HG02571 (cell line): ENCODE results near the gene TNFRSF4.
"Not testable (repeated sequence)": the region's sequence is repeated elsewhere in the genome, so short reads cannot be mapped to it uniquely, and the experiment has no call there.

Experiments used
- ATAC-seq: cut with Tn5 transposase; IDR thresholded peaks from one replicate; pipeline ENCODE4 v1.9.1; 2021; ENCODE audit warnings: mild to moderate bottlenecking, moderate library complexity; ENCODE audit not compliant: unreplicated experiment

TNFRSF4 gene

DNA sequence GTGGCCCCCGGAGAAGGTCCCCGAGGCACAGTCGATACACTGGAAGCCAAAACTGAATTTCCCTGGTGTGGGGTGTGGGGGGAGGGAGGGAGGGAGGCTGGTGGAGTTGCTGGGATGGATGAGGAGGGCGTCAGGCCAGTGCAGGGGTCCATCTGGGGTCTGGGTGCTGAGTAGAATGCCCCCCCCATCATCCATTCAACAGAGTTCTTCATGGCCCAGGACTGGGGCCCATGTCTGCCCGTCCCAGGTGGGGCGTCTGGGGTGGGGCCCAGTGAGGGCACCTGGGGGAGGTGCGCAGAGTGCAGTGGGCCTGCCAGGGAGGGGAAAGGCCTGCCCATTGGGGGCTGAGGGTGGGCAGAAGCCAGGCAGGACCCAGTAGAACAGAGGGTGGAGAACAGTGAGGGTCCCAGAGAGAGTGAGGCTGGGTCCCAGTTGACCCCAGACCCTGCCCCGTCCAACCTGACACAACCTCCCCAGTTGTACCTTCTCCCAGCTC lies 9.5 kb downstream of the TNFRSF4 start:
- ATAC-seq, result no peak

DNA sequence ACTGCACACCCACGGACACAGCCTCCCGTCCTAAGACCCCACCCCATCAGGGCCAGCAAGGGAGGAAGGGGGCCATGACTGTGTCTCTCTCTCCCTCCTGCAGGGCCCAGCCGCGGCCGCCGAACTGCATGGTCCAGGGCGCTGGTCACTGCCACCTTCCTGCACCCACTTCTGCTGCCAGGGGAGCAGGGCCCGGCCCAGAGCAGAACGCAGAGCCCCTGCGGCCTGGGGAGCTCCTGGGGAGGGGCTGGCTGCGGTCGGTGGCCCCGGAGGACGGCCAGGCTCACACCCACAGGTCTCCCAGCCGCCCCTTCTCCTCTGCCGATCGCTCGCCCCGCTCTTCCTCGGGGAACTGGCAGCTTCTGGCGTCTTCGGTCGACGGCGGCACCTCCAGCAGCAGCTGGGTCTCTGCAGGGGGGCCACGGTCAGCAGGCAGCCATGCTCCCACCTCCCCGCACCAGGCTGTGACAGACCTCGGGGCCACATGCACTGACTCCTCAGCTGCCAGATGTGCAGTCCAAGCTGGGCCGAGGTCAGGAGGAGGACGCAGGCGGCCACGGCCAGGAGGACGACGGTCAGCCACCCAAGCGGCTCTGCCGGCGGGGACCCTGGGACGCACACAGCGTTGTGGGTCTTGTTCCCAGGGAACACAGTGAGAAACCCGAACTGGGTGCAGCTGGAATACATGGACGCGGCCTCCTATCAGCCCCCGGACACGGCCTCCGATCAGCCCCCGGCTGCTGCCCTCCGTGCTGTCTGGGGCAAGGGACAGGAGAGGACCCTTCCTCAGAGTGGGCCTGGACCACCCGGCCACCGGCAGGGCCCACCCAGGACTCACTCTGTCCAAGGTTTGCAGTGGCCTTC lies 10.2 kb downstream of the TNFRSF4 start:
- ATAC-seq, result no peak

DNA sequence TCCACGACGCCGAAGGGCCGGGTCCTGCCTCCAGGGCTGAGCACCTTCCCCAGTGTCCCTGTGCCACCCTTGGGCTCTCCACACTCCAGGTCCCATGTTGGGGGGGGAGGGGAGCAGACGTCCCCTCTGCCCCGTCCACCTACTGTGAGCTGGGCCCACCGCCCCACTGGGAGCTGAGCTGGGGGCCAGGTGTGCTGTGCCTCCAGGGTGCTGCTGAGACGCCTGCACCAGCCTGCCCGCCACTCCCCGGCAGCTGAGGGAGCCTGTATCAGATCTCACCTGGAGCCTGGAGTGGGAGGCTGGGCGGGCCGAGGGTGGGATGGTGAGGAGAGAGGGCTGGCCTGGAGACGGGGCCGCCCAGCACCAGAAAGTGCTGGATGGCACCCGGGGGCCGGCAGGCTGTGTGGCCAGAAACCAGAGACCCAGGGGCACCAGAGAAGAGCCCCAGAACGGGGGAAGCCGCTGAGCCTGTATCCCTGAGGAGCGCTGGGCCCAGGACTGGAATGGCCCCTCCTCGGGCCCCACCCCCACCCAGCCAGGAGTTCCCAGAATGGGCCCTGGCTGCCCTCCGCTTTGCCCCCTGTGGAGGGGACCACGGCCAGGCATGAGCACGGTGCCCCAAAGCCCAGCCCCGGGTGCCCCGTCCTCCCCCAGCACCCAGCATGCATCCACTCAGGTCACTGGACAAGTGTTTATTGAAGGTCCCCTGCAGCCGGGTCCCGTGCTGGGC lies 11.0 kb downstream of the TNFRSF4 start:
- ATAC-seq, result no peak

DNA sequence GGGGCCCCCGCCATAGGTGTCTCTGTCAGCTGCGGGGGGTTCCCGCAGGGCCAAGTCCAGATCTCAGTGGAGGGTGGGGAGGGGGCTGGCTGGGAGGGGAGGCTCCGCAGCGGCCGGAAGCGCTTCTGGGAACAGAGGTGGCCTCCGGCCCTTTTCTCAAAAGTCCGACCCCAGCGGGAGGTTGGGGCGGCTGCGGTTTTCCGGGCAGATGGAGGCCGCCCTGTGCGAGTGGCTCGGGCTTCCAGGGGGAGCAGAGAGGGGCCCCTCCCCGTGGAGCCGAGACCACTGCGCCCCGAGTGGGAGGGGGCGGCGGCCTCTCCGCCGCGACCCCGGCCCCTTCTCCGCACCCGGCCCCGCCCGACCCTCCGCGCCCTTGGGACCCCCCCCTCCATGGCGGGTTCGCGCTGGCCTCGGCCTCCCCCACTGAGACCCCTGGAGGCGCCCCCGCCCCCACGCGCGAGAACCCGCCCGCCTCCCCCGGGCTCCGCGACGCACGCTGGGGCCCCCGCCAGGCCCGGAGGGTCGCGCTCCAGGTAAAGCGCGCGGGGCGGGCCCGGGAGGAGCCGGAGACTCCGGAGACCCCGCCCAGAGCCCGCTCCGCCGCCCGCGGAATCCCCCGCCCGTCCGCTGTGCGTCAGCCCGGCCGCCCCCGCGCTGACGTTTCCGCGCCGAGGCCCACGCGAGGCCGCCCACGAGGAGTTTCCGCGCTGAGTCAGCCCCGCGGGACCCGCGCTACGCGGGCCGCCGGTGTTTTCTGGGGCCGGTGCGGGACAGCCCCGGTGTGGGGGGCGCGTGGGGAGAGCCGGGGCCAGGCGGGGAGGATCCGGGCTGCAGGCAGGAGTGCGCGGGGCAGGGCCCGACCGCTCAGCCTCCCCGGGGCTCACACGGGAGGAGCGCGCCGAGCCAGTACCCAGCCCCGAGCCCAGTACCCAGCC lies 12.8 kb downstream of the TNFRSF4 start:
- no peak for ATAC-seq

DNA sequence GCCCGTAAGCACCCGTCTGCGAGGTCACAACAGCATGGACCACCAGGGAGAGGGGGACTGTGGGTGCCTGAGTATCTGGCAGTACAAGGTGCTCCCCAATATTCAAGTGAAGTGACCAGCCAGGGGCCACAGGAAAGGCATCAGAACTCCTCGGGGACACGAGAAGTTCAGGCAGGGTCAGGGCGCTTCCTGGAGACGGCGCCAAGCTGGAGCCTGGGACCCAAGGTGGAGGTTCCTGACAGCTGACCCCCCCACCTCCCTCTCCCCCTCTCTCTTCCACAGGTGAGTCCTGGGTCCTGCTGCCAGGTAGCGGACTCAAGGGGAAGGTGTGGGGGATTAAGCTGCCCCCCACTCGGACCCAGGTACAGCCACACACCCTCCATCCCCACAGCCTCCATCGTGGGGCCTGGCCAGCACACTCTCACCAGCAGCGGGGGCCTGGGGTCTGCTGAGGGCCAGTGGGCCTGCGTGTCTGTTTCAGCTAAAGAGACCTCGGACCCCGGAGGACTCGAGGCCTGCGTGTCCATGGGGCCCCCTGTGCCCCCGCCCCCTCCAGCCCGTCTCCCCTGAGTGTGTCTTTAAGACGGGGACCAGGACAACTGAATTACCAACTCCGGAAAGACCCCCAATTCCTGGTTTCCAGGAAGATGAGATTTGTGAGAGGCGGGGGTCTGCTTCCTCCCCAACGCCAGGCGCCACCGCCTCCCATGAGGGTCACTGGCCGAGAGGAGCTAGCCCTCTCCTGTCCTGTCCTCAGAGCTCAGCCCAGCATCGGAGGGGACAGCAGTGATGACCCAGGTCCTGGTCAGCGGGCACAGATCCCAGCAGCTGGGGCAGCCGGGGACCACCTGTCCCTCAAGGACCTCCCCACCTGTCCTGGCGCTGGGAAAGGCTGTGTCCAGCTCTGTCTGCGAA lies 13.7 kb downstream of the TNFRSF4 start:
- no peak for ATAC-seq

DNA sequence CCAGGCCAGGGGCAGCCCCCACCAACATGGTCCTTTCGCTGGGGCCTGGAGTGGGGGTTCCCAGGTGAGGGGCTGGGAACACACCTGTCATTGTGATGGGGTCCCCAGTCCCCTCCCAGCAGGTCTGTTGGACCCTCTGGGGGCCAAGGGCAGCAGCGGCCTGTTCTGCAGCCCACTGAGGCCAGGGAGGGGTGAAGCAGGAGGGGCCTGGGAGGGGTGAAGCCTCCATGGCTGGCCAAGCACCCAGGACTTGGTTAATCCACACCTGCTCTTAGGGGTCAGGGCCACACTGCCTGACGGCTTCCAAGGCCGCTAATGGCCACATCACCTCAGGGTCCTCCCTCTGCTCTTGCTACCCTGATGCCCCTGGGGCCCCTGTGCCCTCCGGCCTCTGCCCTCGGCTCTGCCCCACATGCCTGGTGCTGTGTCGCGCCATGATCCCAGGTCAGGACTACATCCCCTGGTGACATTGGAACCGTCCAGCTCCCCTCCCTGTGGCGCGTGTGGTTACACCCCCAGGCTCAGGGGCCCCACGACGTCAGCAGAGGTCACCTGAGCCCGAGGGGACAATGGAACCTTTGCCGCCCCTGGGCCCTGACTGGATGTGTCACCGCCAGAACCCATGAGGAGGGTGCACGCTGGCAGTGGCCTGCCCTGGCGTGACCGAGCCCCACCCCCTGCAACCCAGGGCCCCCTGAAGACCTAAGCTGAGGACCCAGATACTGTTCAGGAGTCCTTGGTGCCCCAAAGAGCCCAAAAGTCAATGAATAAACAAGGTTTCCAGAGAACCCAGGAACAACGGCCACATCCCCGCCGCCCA lies 14.6 kb downstream of the TNFRSF4 start:
- ATAC-seq, result no peak

DNA sequence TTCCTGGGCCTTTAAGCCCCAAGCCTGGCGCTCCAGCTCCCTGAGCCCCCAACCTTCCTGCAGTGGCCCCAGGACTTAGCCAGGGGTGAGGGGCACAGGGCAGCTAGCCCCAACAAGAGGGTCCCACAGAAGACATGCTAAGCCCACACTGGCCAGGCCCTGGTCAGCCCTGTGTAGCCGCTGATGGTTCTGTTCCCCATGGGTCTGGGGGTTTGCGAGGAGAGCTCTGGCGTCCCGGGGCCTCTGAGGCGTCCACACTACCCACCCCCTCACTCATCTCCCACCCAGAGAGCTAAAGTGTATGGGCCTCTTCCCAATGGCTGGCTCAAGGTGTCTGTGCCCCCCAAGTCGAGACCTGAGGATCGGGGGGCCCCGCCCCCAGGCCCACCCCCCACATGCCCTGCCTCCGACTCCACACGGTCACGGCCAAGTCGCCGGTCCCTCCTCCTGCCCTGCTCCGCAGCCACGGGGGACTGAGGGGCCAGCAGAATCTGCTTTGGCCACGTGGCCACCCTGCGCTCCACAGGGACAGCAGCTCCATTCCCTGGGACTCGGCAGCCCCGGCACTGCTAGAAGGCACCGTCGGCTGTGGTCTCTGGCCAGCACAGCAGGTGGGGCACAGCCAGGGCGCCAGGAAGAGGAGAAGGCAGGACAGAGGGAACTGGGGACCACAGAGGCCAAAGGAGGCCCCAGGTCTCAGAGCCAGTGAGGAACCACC lies 15.4 kb downstream of the TNFRSF4 start:
- ATAC-seq, result no peak

DNA sequence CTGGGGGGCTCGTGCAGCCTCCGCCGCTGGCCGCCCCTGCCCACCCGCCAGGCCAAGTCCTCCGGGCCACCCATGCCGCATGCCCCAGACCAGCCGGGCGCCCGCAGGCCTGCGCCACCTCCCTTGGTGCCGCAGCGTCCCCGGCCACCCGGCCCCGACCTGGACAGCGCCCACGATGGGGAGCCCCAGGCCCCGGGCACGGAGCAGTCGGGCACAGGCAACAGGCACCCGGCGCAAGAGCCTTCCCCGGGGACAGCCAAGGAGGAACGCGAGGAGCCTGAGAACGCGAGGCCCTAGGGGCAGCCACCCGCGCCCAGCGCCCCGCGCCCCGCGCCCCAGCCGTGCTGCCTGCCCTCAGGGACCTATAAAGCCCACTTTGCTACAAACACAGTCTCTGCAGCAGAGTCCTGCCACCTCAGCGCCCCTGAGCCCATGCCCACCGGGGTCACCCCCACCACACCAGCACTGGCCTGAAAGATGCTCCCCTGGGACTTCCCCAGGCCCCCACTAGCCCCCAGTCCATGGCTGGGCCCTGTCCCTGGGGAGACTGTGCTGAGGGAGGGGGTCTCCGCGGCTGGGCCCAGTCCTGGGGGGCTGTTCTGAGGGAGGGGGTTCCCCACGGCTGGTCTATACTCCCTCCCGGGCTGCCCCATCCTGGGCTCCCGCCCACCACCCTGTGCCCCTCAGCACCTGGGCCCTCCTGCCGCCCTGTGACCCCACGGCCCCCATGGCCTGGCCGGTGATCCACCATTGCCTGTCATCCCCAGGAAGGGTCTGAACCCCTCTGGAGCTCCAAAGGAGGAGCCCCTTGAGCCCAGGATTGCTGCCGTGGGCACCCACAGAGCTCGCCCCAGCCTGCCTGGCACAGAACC lies 16.2 kb downstream of the TNFRSF4 start:
- no peak for ATAC-seq

DNA sequence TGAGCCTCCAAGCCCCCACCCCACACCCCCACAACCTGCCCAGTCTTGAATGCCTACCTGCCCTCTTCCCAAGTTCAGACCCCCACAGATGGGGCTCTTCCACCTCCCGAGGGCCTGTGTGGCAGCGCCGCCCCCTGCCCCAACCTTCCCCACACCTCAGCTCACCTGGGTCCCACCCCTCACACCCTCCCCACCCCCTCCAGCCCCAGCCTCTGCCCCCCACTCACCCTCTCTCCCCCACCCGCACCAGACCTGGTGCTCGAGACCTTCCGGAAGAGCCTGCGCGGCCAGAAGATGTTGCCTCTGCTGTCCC lies 16.8 kb downstream of the TNFRSF4 start:
- ATAC-seq, result no peak

DNA sequence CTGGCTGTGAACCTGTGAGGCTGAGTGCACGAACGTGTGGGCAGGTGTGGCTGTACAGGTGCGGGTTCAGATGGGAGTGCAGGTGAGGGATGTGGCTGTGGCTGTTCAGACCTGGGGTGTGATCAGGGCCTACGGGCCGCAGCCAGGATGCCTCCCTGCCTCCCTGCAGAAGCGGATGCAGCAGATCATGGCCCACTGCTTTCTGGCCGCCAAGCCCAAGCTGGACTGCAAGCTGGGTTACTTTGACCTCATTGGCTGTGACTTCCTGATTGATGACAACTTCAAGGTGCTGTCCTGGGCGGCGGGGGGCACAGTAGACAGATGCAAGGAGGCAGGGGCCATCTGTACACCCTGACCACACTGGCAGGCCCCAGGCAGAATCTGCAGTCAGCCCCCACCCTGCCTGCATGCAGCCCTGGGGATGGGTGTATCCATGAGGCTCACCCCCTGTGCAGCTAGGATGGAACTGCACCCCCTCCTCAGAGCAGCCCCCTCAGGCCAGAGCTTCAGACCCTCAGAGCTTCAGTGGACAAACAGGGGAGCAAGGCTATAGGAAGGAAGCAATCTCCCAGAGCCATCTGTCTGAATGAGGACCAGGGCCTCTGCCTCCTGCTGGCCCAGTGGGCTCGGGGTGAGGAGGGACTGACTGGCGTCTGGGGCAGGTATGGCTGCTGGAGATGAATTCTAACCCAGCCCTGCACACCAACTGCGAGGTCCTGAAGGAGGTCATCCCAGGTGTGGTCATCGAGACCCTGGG lies 17.3 kb downstream of the TNFRSF4 start:
- no peak for ATAC-seq

DNA sequence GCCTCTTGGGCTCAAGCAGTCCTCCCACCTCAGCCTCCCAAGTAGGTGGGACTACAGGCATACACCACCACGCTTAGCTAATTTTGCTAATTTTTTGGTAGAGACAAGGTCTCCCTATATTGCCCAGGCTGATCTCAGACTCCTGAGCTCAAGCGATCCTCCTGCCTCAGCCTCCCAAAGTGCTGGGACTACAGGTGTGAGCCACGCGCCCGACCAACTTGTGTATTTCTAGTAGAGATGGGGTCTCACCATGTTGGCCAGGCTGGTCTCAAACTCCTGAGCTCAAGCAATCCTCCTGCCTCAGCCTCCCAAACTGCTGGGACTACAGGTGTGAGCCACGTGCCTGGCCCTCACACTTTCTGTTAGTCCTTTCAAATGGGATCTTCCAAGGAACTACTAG lies 18.2 kb downstream of the TNFRSF4 start:
- not testable (repeated sequence) for ATAC-seq

DNA sequence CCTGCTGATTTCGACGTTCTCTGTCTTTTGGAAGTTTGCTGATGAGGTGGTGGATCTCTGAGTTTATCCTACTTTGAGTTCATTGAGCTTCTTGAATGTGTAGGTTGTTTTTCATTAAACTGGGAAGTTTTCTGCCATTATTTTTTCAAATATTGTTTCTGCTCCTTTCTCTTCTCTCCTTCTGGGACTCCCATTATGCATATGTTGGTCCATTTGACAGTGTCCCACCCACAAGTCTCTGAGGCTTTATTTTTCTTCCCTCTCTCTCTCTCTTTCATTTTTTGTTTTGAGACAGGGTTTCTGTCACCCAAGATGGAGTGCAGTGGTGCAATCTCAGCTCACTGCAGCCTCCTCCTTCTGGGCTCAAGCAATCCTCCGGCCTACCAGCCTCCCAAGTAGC lies 19.2 kb downstream of the TNFRSF4 start:
- no peak for ATAC-seq

DNA sequence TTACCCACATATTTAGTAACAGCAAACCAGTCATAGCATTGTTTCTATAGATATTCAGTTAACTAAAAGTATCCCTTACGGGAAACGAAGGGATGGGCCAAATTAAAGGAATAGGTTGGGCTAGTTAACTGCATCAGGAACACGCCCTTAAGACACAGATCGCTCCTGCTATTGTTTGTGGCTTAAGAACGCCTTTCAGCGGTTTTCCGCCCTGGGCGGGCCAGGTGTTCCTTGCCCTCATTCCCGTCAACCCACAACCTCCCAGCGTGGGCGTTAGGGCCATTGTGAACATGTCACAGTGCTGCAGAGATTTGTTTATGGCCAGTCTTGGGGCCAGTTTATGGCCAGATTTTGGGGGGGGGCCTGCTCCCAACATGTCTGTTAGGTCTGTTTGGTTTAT lies 22.2 kb downstream of the TNFRSF4 start:
- ATAC-seq, result no peak

DNA sequence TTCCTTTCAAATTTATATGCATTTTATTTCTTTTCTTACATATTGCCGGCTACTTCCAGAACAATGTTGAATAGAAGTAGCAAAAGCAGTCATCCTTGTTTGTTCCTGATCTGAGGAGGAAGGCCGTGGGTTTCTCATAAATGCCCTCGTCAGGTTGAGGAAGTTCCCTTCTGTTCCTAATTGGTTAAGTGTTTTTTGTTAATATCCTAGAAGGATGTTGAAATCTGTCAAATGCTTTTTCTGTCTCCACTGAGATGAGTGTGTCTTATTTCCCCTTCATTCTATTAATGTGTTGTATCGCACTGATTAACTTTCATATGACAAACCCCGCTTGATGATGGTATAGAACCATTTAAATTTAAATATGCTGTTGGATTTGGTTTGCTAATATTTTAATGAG lies 24.8 kb downstream of the TNFRSF4 start:
- no peak for ATAC-seq

DNA sequence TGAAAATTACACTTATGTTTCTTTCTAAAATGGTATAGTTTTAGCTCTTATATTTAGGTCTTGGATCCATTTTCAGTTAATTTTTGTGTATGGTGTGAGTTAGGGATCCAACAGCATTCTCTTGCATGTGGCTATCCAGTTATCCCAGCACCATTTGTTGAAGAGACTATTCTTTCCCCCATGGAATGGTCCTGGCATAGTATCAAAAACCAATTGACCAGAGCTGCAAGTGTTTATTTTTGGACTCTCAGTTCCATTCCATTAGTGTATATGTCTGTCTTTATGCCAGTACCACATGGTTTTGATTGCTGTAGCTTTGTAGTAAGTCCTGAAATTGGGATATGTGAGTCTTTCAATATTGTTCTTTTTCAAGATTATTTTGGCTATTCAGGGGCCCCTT lies 26.0 kb downstream of the TNFRSF4 start:
- ATAC-seq, result no peak

DNA sequence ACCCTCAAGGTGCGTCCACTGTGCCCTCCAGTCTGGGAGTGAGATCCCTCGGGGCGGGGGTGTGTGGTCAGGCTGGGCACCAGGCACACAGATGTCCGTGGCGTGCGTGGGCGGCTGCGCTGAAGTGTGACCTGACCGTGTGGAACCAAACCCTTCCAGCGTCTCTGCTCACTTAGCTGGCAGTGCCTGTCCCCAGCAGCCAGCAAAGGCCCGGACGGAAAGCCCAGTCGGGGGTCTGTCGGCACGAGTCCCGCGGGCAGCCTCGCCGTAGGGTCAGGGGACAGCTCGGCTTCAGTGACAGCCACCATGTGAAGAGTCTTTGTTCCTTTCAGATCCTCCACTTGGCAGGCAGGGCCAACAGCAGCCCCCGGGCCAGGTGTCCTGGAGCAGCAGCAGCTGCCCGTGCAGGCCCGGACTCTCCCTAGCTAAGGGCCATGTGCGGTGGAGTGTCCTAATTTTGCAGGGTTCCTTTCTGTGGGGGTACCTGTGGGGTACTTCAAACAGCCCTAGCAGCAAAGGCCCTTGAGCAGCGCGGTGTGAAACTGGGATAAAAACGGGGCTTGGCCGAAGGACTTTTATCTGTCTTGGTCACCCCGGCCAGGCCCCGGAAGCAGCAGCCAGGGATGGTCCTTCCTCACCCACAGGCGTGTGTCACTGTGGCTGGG lies 28.7 kb downstream of the TNFRSF4 start:
- no peak for ATAC-seq
